NOMO-1 treated with dmso at 0.1 percent for 144 hours (cell line): ENCODE data around the gene OGFOD1.
"Not testable (repeated sequence)": the region's sequence is repeated elsewhere in the genome, so short reads cannot be mapped to it uniquely, and the experiment has no call there.

Source experiments
- DNase-seq: peaks from one replicate; lab custom pipeline; 2025; ENCODE audit not compliant: unreplicated experiment; lab: John Stamatoyannopoulos, UW

Gene OGFOD1

GRCh38 chr16:56479469-56479868 lies 28.1 kb downstream of the OGFOD1 start:
- DNase-seq, result no peak

GRCh38 chr16:56480776-56481467 lies 29.6 kb downstream of the OGFOD1 start:
- no peak for DNase-seq

DNA sequence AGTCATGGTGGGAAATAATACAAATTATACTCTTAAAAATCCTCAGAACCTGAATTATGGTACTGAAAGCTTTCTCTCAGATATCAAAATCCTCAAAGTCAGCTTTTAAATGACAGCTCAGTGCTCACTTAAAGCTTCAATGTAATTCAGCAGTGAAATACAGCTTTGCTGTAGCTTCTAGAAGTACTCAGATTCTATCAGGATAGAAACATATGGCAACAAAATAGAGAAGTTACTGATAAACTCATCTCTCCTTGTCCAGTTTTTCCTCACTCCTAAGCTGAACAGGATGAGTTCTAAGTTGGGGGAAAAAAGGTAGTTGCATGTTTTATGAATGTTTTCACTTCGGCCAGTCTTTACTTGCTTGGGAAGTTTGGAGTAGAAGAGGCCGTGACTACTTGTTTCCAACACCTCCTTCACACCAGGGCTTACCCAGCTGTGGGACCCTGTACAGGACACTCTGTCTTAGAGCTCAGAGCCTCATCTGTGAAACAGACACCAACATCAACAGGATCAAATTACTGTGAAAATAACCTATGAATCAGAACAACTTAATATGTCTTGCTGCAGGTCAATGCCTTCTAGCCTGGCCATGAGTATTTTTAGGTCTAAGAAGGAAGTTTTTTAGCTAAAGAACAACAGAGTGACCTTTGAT lies 30.2 kb downstream of the OGFOD1 start:
- no peak for DNase-seq

DNA sequence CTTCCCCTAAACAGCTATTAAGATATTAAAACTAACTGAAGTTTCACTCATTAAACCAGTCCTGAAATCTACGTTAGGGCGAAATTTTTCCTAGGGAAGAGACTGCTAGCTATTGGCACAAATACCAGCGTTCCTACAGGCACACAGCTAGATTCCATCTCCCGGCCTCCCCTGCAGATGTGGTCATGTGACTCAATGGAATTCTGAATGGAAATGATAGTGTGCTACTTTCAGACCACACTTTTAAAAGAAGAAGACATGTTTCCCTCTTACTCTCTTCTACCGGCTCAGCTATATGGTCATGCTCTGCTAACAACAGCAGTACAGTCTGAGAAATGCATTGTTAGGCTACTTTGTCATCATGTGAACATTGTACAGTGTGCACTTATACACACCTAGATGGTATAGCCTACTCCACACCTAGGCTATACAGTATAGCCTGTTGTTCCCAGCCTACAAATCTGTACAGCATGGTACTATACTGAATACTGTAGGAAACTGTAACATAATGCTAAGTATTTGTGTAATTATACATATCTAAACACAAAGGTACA lies 31.4 kb downstream of the OGFOD1 start:
- no peak for DNase-seq

GRCh38 chr16:56483394-56483793 lies 32.0 kb downstream of the OGFOD1 start:
- DNase-seq, result no peak

- no peak for DNase-seq
Measured at GRCh38 chr16:56488035-56488434, 36.7 kb downstream of the OGFOD1 start.

- not testable (repeated sequence) for DNase-seq
Measured at GRCh38 chr16:56488868-56489267, 37.5 kb downstream of the OGFOD1 start.

- DNase-seq, result no peak
Measured at GRCh38 chr16:56491657-56492261, 40.4 kb downstream of the OGFOD1 start.

DNA sequence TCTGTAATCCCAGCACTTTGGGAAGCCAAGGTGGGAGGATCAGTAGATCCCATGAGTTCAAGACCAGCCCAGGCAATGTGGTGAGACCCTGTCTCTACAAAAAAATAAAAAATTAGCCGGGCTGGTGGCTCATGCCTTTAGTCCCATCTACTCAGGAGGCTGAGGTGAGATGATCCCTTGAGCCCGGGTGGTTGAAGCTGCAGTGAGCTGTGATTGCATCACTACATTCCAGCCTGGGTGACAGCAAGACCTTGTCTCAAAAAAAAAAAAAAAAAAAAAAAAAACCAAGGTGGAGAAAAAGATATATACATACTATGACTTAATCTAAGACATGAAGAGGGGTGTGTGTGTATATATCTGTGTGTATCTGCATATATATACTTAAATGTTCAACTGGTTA lies 41.8 kb downstream of the OGFOD1 start:
- DNase-seq, result no peak

DNA sequence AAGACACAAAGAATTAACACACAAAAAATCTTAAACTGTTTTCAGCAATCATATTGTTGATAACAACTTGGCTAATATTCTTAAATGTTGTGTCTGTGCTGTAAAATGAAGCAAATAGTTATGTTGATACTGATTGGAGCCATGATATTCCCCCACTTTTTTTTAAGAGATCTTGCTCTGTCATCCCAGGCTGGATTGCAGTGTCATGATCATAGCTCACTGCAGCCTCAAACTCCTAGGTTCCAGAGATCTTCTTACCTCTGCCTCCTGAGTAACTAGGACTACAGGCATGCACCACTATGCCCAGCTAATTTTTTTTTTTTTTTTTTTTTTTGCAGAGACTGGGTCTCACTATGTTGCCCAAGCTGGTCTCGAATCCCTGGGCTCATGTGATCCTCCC lies 42.5 kb downstream of the OGFOD1 start:
- DNase-seq, result no peak

- DNase-seq, result no peak
Measured at GRCh38 chr16:56505181-56505580, 53.8 kb downstream of the OGFOD1 start.

- DNase-seq, result no peak
Measured at GRCh38 chr16:56506941-56507340, 55.6 kb downstream of the OGFOD1 start.

GRCh38 chr16:56510544-56510943 lies 59.2 kb downstream of the OGFOD1 start:
- no peak for DNase-seq

DNA sequence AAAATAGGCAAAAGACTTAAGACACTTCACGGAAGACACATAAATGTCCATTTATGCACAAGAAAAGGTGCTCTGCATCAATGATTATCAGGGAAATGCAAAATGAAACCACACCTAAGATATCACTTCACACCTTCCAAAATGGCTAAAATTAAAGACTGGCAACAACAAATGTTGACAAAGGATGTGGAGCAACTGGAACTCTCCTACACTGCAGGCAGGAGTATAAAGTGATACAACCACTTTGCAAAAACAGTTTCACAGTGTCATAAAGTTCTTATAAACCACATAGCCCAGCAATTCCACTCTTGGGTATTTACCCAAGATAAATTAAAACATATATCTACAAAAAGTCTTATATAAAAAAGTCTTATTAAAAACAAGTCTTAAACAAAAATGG lies 60.7 kb downstream of the OGFOD1 start:
- DNase-seq, result no peak

DNA sequence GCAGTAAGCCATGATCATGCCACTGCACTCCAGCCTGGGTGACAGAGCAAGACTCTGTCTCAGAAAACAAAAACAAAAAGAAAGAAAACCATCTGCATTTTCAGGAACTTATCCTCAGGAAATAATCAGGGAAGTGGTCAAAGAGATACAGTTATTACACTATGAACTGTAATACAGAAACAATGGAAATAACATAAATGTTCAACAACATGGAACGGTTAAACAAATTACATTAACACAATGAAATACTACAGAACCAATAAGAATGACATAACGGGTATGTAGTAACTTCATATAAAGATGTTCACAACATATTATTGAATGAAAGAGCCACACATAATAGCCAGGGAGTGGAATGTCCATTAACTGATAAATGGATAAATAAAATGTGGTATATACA lies 61.7 kb downstream of the OGFOD1 start:
- no peak for DNase-seq

DNA sequence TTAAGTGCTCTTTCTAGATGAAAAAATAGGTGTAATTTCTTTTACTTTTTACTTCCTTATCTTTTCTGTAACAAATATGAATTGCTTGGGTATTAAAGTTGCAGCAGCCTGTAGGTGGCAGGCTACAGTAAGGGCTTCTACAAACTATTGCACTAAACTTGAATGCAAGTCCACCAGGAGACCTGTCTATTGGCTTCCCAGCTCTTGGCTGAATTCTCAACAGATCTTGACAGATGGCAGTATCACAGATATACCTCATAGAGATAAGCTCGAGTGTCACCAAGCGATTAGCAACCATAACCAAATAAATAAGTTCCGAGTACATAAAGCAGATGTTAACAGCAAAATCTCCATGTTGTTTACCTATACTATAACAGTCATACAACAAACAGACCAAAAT lies 62.6 kb downstream of the OGFOD1 start:
- DNase-seq, result peak; percentile 16

GRCh38 chr16:56514845-56515244 lies 63.5 kb downstream of the OGFOD1 start:
- DNase-seq, result no peak

DNA sequence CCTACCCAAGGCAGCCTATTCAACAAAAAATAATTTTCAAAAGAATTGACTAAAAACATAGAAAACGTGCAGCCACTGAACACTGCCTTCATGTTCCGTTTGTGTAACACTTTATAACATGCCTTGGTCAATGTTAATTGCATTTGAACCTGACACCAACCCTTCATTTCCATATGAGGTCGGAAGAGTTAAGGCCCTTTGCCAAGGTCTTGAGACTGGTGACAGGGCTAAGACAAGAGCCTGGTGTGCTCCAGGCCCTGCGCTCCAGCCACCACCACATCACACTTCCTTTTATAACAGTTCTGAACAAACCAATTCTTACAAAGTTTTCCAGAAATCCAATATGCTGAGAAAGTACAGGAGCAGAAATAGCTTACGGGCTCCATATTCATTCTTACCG lies 64.3 kb downstream of the OGFOD1 start:
- no peak for DNase-seq

DNA sequence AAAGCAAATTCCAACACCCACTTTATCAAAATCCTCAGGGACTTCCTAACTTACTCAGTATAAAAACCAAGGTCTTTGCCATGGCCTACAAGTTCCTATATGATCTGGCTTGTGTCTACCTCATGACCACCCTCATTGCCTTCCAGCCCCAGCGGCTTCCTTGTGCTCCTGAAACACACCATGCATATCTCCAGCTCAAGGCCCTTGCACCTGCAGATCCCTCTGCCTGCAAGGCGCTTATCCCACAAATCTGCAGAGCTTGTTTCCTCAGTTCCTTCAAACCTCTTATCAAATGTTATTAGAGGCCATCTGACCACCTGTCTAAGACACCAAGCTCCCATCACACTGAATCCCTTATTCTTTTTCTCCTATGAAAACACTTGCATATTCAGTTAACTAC lies 65.9 kb downstream of the OGFOD1 start:
- no peak for DNase-seq

- DNase-seq, result no peak
Measured at GRCh38 chr16:56518425-56518824, 67.1 kb downstream of the OGFOD1 start.

DNA sequence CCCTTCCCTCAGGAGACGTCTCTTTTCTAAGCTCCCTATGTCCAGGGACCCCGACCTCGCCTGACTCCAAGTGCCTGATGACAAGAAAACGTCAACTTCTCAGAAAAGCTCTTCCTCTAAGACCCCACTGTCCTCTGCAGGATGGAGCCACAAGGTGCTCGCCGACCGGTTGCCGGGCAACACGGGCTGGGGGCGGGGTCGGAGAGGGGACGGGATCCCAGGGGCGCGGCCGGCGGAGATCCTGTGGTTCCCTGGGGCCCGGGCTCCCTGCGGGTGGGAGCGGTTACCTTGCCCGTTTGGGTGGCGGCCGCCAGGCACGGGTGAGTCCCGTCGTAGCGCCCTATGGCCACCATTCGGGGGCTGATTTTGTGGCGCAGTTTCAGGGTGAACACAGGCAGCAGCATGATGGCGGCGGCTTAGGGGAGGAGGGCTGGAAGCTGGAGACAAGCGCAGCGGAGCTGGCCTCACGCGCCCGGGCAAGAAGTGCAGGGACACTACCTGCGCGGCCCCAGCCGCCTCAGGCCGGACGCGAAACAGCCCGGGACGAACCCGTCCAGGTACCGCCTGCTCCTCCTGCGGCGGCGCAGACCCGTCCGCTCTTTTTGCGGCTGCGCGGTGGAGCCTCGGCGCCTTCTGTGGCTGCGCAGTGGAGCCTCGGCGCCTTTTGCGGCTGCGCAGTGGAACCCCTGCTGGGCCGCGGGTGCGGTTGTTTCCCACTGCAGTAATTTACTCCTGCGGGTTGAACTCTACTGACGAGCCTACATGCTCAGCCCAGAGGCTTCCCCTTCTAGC lies 68.3 kb downstream of the OGFOD1 start, which contains the start of gene BBS2:
Gene BBS2 (minus strand): TSS at position 566 of the 792 bp plus-strand sequence. CDS start 162 bp downstream, at position 404.
- DNase-seq, result peak; percentile 69
